Body of pancreas (tissue), 4 donors: ENCODE results near the gene MOAP1. TPM values are rescaled to one million over a fixed set of nuclear protein-coding genes. Genes with fewer than 3 reads are reported as not detected.

ENCODE experiments used
- ATAC-seq: fragments of 150-250 bp; one replicate; pipeline ENCODE4 v1.9.1; 2016
- DNase-seq, 4 donors: peaks; one replicate each; pipeline ENCODE4 v3.0.0-alpha.2; 2019
- H3K27ac ChIP-seq, 4 donors: fragments of 200-600 bp; sonication (generic); 1 replicate in 3 of 4; 2 replicates in 1 of 4; pipeline versions ENCODE4 v1.5.1 to v1.6.1; 2016 to 2019; ENCODE audit warnings: mild to moderate bottlenecking in 1 of 4, mixed read lengths in 1 of 4, moderate library complexity in 1 of 4
- H3K27me3 ChIP-seq, 2 donors: fragments of 200-600 bp; sonication (generic); one replicate each; pipeline ENCODE4 v1.6.0; 2016; ENCODE audit warnings: mild to moderate bottlenecking in 1 of 2
- H3K36me3 ChIP-seq, 2 donors: fragments of 200-600 bp; sonication (generic); replicated peaks in 1 of 2; 2 replicates each; pipeline ENCODE4 v1.5.1; 2016; ENCODE audit warnings: low read depth in 2 of 2; ENCODE audit not compliant: insufficient read depth in 1 of 2
- H3K4me1 ChIP-seq: fragments of 200-600 bp; sonication (generic); one replicate; pipeline ENCODE4 v1.6.0; 2016
- H3K4me3 ChIP-seq, 2 donors: fragments of 200-600 bp; sonication (generic); 1 replicate in 1 of 2; 2 replicates in 1 of 2; pipeline ENCODE4 v1.5.1; 2016 to 2019
- H3K9me3 ChIP-seq, 3 donors: fragments of 200-600 bp; sonication (generic); 1 replicate in 2 of 3; 2 replicates in 1 of 3; pipeline ENCODE4 v1.5.1; 2016
- CTCF ChIP-seq, 7 experiments: fragments of 450-650 bp in 4 of 7; fragments of 200-600 bp in 3 of 7; sonication (generic) in 3 of 7; IDR thresholded peaks; one replicate each; pipeline ENCODE4 v1.5.1; 2016 to 2019; ENCODE audit warnings: antibody characterized with exemption in 7 of 7
- POLR2A ChIP-seq, 3 donors: fragments of 450-650 bp; IDR thresholded peaks; one replicate each; pipeline ENCODE4 v1.6.1; 2016; ENCODE audit warnings: antibody characterized with exemption in 3 of 3, mild to moderate bottlenecking in 2 of 3
- WGBS, 2 donors: methylation state at CpG; one replicate each; pipeline ENCODE4 v1.1.5; 2017; 5-methylcytosine and 5-hydroxymethylcytosine counted together
- intact Hi-C: fragments of 100-400 bp; cut with DNase I; formaldehyde crosslinking; loops from one replicate; pipeline ENCODE4 v1.15.1; 2023
- total RNA-seq, 2 donors: library from RNA; depleted of rRNA; stranded (reverse); fragments of >200 nt; gene quantifications; one replicate each; pipeline ENCODE4 v1.1.0, GENCODE V29; 2016

MOAP1 gene
- total RNA-seq, 2 donors from 2014 or later = 10.2 to 17.9 TPM

DNA sequence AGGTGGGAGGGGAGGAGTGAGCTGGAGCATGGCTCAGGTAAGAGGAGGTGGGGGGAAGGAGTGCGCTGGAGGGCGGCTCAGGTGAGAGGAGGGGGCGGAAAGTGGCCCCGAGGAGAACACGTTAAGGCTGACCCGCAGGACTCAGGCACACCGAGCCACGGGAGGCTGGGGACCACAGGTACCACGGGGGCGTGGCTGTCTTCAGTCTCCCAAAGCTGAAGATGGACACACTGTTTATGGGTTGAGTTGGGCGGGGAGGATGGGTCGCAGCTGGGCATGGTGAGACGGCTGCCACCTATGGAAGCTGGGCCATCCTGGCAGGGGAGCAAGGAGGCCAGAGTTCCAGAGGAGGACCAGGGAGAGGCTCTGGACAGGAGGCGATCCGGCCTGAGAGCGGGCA is 45.8 kb upstream of the MOAP1 start:
- WGBS, 2 donors = 91 to 94% methylated on average over 15 to 16 of the region's 16 CpGs
- TF ChIP-seq POLR2A (IDR thresholded peaks at IDR 0.05) = no peak
- no peak for TF ChIP-seq CTCF (IDR thresholded peaks at IDR 0.05)
- H3K27me3 ChIP-seq = no peaks in the 10 kb centered on the region
- DNase-seq (no peak), ATAC-seq (no peak)
- H3K4me3 ChIP-seq = no peak overlapping the region
- peaks cover 0 to 15% of the 10 kb centered on the region in 2 donors for H3K36me3 ChIP-seq
- H3K4me1 ChIP-seq = peaks cover 18% of the 10 kb centered on the region
- no peaks in the 10 kb centered on the region for H3K9me3 ChIP-seq
- no peak overlapping the region for H3K27ac ChIP-seq
- intact Hi-C loops = loop anchor here (10.0 kb wide), 1 partner anchor 394 kb away; no protein-coding TSS in a partner anchor

DNA sequence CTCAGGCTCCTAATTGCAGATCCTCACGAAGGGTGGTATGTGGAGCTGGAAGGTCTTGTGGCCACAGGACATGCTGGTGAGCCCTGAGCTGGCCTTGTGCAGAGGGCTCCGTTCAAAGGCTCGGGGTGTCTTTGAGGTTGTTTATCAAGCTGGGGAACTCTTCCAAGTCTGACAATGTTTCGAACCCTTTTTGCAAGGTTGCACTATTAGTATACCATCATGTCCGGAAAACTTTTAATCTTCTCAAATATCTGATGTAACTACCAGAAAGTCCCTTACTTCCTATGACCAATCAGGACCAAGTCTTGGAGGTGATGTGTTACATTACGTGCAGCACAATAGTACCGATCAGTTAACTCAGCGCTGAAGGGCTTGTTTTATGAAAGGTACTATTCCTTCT is 43.9 kb upstream of the MOAP1 start:
- H3K27ac ChIP-seq = no peak overlapping the region
- intact Hi-C loops = no loop called here
- peaks cover 13% of the 10 kb centered on the region for H3K4me1 ChIP-seq
- no peak overlapping the region for H3K4me3 ChIP-seq
- ATAC-seq (no peak), DNase-seq (no peak)
- peaks cover 0 to 17% of the 10 kb centered on the region in 2 donors for H3K36me3 ChIP-seq
- TF ChIP-seq POLR2A (IDR thresholded peaks at IDR 0.05) = no peak
- TF ChIP-seq CTCF (IDR thresholded peaks at IDR 0.05) = no peak
- H3K27me3 ChIP-seq = no peaks in the 10 kb centered on the region
- WGBS, 2 donors = 91 to 96% methylated on average over 8 of the region's 8 CpGs
- H3K9me3 ChIP-seq = no peaks in the 10 kb centered on the region

- peaks cover 7 to 24% of the 10 kb centered on the region in 2 donors for H3K36me3 ChIP-seq
- no peaks in the 10 kb centered on the region for H3K9me3 ChIP-seq
- no peak overlapping the region for H3K27ac ChIP-seq
- H3K4me3 ChIP-seq = no peak overlapping the region
- no peaks in the 10 kb centered on the region for H3K27me3 ChIP-seq
- intact Hi-C loops = no loop called here
- H3K4me1 ChIP-seq = no peaks in the 10 kb centered on the region
- 96 to 98% methylated on average over 9 to 27 of the region's 27 CpGs for WGBS, 2 donors
- ATAC-seq (no peak), DNase-seq (no peak)
- no peak for TF ChIP-seq POLR2A (IDR thresholded peaks at IDR 0.05)
- no peak for TF ChIP-seq CTCF (IDR thresholded peaks at IDR 0.05)
Observed at GRCh38 chr14:93223565-93223964, 38.9 kb upstream of the MOAP1 start.

- H3K9me3 ChIP-seq = no peaks in the 10 kb centered on the region
- no peaks in the 10 kb centered on the region for H3K4me1 ChIP-seq
- H3K27me3 ChIP-seq = no peaks in the 10 kb centered on the region
- H3K27ac ChIP-seq = no peak overlapping the region
- intact Hi-C loops = no loop called here
- H3K4me3 ChIP-seq = no peak overlapping the region
- ATAC-seq (no peak), DNase-seq (no peak)
- H3K36me3 ChIP-seq = peaks cover 7 to 10% of the 10 kb centered on the region in 2 donors
- no peak for TF ChIP-seq POLR2A (IDR thresholded peaks at IDR 0.05)
- no peak for TF ChIP-seq CTCF (IDR thresholded peaks at IDR 0.05)
Observed at GRCh38 chr14:93220509-93220908, 35.8 kb upstream of the MOAP1 start.

GRCh38 chr14:93219103-93219726 is 34.5 kb upstream of the MOAP1 start:
- no peaks in the 10 kb centered on the region for H3K27me3 ChIP-seq
- H3K4me1 ChIP-seq = peaks cover 5% of the 10 kb centered on the region
- ATAC-seq = no peak
- no peak overlapping the region for H3K4me3 ChIP-seq
- no peaks in the 10 kb centered on the region for H3K9me3 ChIP-seq
- intact Hi-C loops = no loop called here
- DNase-seq = peak; percentile 62 to 81 (median 72)
- H3K27ac ChIP-seq = no peak overlapping the region
- TF ChIP-seq CTCF (IDR thresholded peaks at IDR 0.05) (peak; percentile 8 to 70 (median 60)), POLR2A (IDR thresholded peaks at IDR 0.05) (no peak)
- whole genome bisulfite sequencing, 2 donors = 29 to 32% methylated on average over 3 of the region's 3 CpGs
- H3K36me3 ChIP-seq = peaks cover 7 to 13% of the 10 kb centered on the region in 2 donors
